Stomach (tissue), 9 donors: ENCODE measurements around the gene FBXL20. TPM values are rescaled to one million over a fixed set of nuclear protein-coding genes. Genes with fewer than 3 reads are reported as not detected.

ENCODE experiments used
- DNase-seq, 2 donors: peaks; one replicate each; pipeline versions ENCODE4 v3.0.0 to v3.0.0-alpha.2; 2013 to 2019
- H3K27ac ChIP-seq, 5 donors: fragments of 200-600 bp in 4 of 5; sonication (generic) in 4 of 5; one replicate each; pipeline ENCODE4 v1.5.1; 2013 to 2019; ENCODE audit warnings: mild to moderate bottlenecking in 1 of 5, moderate library complexity in 1 of 5
- H3K27me3 ChIP-seq, 3 donors: fragments of 200-600 bp; sonication (generic); one replicate each; pipeline ENCODE4 v1.5.1; 2017 to 2019; ENCODE audit warnings: mixed run types in 1 of 3
- H3K36me3 ChIP-seq, 4 donors: fragments of 200-600 bp; sonication (generic); 1 replicate in 3 of 4; 2 replicates in 1 of 4; pipeline ENCODE4 v1.5.1; 2016 to 2019
- H3K4me1 ChIP-seq, 4 donors: fragments of 200-600 bp; sonication (generic); one replicate each; pipeline ENCODE4 v1.5.1; 2016 to 2019
- H3K4me3 ChIP-seq, 4 donors: fragments of 200-600 bp; sonication (generic) in 3 of 4; one replicate each; pipeline ENCODE4 v1.5.1; 2016 to 2019; ENCODE audit warnings: mild to moderate bottlenecking in 1 of 4
- H3K9me3 ChIP-seq, 4 donors: fragments of 200-600 bp; sonication (generic); one replicate each; pipeline ENCODE4 v1.5.1; 2016 to 2019
- EP300 ChIP-seq: sonication (generic); formaldehyde crosslinking; IDR thresholded peaks from one replicate; pipeline ENCODE4 v1.6.1; 2017; ENCODE audit warnings: antibody characterized with exemption
- POLR2A ChIP-seq, 4 donors: fragments of 450-650 bp; IDR thresholded peaks; one replicate each; pipeline ENCODE4 v1.6.1; 2016; ENCODE audit warnings: antibody characterized with exemption in 4 of 4, control low read depth in 2 of 4, mild to moderate bottlenecking in 1 of 4, moderate library complexity in 1 of 4
- POLR2AphosphoS5 ChIP-seq, 3 donors: sonication (generic); formaldehyde crosslinking; IDR thresholded peaks; one replicate each; pipeline ENCODE4 v1.6.1; 2016; ENCODE audit warnings: antibody characterized with exemption in 3 of 3
- WGBS, 5 donors: extraction: QIAGEN DNeasy Blood & Tissue Kit in 3 of 5; methylation state at CpG; one replicate each; pipeline versions ENCODE4 v1.1.5 to v1.1.7; 2013 to 2018; 5-methylcytosine and 5-hydroxymethylcytosine counted together
- intact Hi-C: fragments of 100-400 bp; cut with DNase I; formaldehyde crosslinking; loops from one replicate; pipeline ENCODE4 v1.15.1; 2023; ENCODE audit warnings: low total_unique reads
- polyA plus RNA-seq, 3 donors: library from polyadenylated mRNA; stranded (reverse); fragments of 200-250 nt; gene quantifications; one replicate each; pipeline ENCODE4 v1.2.3, GENCODE V29; 2013
- total RNA-seq, 5 donors: library from RNA; depleted of rRNA; stranded (reverse); fragments of >200 nt; gene quantifications; one replicate each; pipeline versions ENCODE4 v1.1.0 to v1.2.3, GENCODE V29; 2014 to 2016
- TF ChIP-seq, protein P1 (sequence below), 7 experiments: fragments of 450-650 bp in 4 of 7; fragments of 200-600 bp in 3 of 7; sonication (generic) in 3 of 7; IDR thresholded peaks; one replicate each; pipeline ENCODE4 v1.5.1; 2016 to 2019; ENCODE audit warnings: antibody characterized with exemption in 7 of 7, control low read depth in 2 of 7, mild to moderate bottlenecking in 1 of 7
- donor health status: healthy with polysubstance abuse.
- donor health status: Bipolar disorder and iron deficiency.
- donor health status: healthy.

The FBXL20 gene
- total and polyA plus RNA-seq, 8 donors: 1.5 to 18.4 (median 8.0) TPM

DNA sequence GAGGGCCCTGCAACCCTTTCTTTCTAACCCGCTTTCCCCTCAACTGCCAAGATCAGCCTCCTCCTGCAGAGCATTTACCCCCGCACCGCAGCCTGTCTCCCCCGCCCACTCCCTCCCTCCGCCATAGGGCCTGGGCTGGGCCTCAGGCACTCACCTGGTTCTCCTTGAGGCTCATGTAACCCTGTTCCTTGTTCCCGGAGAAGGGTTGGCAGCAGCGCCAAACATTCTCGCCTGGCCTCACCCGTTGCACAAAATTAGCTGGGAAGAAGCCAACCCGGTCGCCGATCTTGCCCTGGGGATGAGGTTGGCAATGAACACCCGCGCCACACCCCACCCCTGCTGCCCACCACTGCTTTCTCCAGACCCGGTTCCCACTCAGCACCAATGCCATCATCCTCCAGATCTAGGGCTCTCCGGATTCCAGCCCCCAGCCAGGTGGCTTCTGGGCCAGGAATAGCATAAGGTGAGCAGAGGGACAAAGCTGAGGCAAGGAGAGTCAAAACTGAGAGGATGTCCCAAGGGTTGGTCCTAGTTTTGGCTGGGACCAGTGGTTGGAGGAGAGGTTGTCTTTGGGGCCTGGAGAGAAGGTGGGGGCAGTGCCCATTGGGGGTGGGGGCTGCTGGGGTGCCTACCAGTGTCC is 188.5 kb downstream of the FBXL20 start:
- Histone ChIP-seq H3K36me3 (no peaks in the 10 kb centered on the region), H3K9me3 (no peaks in the 10 kb centered on the region), H3K27ac (no peak overlapping the region), H3K4me3 (no peak overlapping the region), H3K4me1 (peaks cover 15 to 28% (median 25%) of the 10 kb centered on the region in 4 donors), H3K27me3 (peaks cover 0 to 55% (median 18%) of the 10 kb centered on the region in 3 donors)
- no peak for TF ChIP-seq POLR2A (IDR thresholded peaks at IDR 0.05)
- peak in 1 of 3 donors; percentile 14 for TF ChIP-seq POLR2AphosphoS5 (IDR thresholded peaks at IDR 0.05)
- TF ChIP-seq, protein P1, sequence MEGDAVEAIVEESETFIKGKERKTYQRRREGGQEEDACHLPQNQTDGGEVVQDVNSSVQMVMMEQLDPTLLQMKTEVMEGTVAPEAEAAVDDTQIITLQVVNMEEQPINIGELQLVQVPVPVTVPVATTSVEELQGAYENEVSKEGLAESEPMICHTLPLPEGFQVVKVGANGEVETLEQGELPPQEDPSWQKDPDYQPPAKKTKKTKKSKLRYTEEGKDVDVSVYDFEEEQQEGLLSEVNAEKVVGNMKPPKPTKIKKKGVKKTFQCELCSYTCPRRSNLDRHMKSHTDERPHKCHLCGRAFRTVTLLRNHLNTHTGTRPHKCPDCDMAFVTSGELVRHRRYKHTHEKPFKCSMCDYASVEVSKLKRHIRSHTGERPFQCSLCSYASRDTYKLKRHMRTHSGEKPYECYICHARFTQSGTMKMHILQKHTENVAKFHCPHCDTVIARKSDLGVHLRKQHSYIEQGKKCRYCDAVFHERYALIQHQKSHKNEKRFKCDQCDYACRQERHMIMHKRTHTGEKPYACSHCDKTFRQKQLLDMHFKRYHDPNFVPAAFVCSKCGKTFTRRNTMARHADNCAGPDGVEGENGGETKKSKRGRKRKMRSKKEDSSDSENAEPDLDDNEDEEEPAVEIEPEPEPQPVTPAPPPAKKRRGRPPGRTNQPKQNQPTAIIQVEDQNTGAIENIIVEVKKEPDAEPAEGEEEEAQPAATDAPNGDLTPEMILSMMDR (IDR thresholded peaks at IDR 0.05): no peak
- TF ChIP-seq EP300: no peak
- peak in 1 of 2 donors; percentile 81 for DNase-seq
- 28 to 59% (median 34%) methylated on average over 16 of the region's 16 CpGs for WGBS, 5 donors
- intact Hi-C loops: no loop called here

DNA sequence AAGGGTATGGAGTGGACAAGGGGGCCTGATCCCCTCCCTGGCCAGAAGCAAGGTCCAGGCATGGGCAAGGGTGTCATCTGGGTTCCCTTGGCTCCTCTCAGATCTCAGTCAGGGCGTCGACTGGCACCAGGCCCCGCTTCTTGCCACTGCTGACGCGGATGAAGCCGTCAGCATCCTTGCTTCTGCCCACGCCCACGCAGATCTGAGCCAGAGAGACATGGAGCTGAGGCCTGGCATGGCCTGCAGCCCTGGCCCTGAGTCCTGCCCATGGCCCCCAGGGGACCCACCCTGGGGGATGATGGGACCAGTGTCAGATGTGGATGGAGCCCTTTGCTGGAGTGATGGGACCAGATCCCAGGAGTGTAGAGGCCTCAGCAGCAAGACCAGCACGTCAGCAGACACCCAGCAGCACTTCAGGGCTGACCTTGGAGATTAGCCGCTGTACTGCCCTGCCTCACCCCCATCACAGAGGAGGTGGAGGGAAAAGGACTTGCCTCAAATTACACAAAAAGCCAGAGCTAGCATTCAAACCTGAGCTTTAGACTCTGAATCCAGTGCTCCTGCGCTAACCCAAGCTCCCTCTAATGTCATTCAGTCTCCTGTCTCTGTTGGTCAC is 189.1 kb downstream of the FBXL20 start:
- WGBS, 5 donors: 79 to 90% (median 81%) methylated on average over 9 to 11 of the region's 11 CpGs
- no peak for TF ChIP-seq POLR2A (IDR thresholded peaks at IDR 0.05)
- TF ChIP-seq, protein P1 (IDR thresholded peaks at IDR 0.05): no peak
- no peak for TF ChIP-seq EP300
- no peak for TF ChIP-seq POLR2AphosphoS5 (IDR thresholded peaks at IDR 0.05)
- intact Hi-C loops: no loop called here
- Histone ChIP-seq H3K4me3 (no peak overlapping the region), H3K27ac (no peak overlapping the region), H3K27me3 (peaks cover 0 to 48% (median 18%) of the 10 kb centered on the region in 3 donors), H3K4me1 (peaks cover 15 to 28% (median 25%) of the 10 kb centered on the region in 4 donors), H3K9me3 (no peaks in the 10 kb centered on the region), H3K36me3 (no peaks in the 10 kb centered on the region)
- DNase-seq: no peak

GRCh38 chr17:39210093-39210434 is 191.4 kb downstream of the FBXL20 start:
- intact Hi-C loops: no loop called here
- peak overlapping the region; percentile 24 to 47 (median 44) for H3K4me3 ChIP-seq
- no peaks in the 10 kb centered on the region for H3K9me3 ChIP-seq
- H3K27me3 ChIP-seq: peaks cover 0 to 31% (median 10%) of the 10 kb centered on the region in 3 donors
- H3K27ac ChIP-seq: peak overlapping the region in 2 of 5 donors; percentile 16 to 61
- peaks cover 15 to 28% (median 25%) of the 10 kb centered on the region in 4 donors for H3K4me1 ChIP-seq
- no peak for DNase-seq
- TF ChIP-seq POLR2A (IDR thresholded peaks at IDR 0.05): no peak
- no peak for TF ChIP-seq POLR2AphosphoS5 (IDR thresholded peaks at IDR 0.05)
- TF ChIP-seq EP300: no peak
- TF ChIP-seq, protein P1 (IDR thresholded peaks at IDR 0.05): no peak
- H3K36me3 ChIP-seq: peaks cover 2 to 3% (median 3%) of the 10 kb centered on the region in 4 donors
- WGBS, 5 donors: 12 to 30% (median 16%) methylated on average over 9 to 22 of the region's 22 CpGs

GRCh38 chr17:39209317-39210092 is 191.9 kb downstream of the FBXL20 start:
- intact Hi-C loops: loop anchor here (5.0 kb wide), 1 partner anchor 33 kb away; no protein-coding TSS in a partner anchor
- peak overlapping the region in 2 of 5 donors; percentile 16 to 61 for H3K27ac ChIP-seq
- peak overlapping the region; percentile 24 to 47 (median 44) for H3K4me3 ChIP-seq
- peaks cover 15 to 28% (median 25%) of the 10 kb centered on the region in 4 donors for H3K4me1 ChIP-seq
- H3K36me3 ChIP-seq: peaks cover 8 to 9% (median 8%) of the 10 kb centered on the region in 4 donors
- peak; percentile 67 to 94 for DNase-seq
- WGBS, 5 donors: 0 to 3% (median 3%) methylated on average over 9 to 39 of the region's 39 CpGs
- peak in 1 of 3 donors; percentile 28 for TF ChIP-seq POLR2AphosphoS5 (IDR thresholded peaks at IDR 0.05)
- TF ChIP-seq, protein P1 (IDR thresholded peaks at IDR 0.05): no peak
- no peaks in the 10 kb centered on the region for H3K9me3 ChIP-seq
- H3K27me3 ChIP-seq: peaks cover 0 to 31% (median 10%) of the 10 kb centered on the region in 3 donors
